Fibroblast of mammary gland (primary cell): ENCODE data around the gene DIABLO.
"Not testable (repeated sequence)": the region's sequence is repeated elsewhere in the genome, so short reads cannot be mapped to it uniquely, and the experiment has no call there.

ENCODE experiments used
- DNase-seq: peaks from one replicate; pipeline ENCODE4 v3.0.0-alpha.2; 2010; ENCODE audit warnings: low read depth
- H3K4me3 ChIP-seq: 2 replicates; pipeline ENCODE4 v1.5.1; 2011; ENCODE audit warnings: low read depth, mild to moderate bottlenecking, low read length, moderate library complexity; ENCODE audit not compliant: control insufficient read depth
- TF ChIP-seq, protein P1 (sequence below): conservative IDR thresholded peaks from 2 replicates; pipeline ENCODE4 v1.5.1; 2011; ENCODE audit warnings: low read depth, low read length, inconsistent platforms; ENCODE audit not compliant: control insufficient read depth, insufficient read depth

The DIABLO gene

DNA sequence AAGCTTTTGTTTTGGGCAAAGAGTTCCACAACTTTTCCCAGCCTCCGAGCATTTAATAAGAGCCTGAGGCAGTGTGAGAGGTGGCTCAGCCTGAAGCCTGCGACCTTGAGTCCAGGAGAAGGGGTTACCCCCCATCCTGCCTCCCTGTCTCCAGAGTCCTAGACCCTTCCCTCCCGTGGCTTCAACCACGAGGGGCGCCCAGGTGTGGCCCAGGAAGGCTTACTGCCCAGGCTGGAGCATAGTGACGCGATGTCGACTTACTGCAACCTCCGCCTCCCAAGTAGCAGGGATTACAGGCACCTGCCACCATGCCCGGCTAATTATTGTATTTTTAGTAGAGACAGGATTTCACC, 42.3 kb downstream of the DIABLO start:
- peak overlapping the region; percentile 37 for H3K4me3 ChIP-seq

DNA sequence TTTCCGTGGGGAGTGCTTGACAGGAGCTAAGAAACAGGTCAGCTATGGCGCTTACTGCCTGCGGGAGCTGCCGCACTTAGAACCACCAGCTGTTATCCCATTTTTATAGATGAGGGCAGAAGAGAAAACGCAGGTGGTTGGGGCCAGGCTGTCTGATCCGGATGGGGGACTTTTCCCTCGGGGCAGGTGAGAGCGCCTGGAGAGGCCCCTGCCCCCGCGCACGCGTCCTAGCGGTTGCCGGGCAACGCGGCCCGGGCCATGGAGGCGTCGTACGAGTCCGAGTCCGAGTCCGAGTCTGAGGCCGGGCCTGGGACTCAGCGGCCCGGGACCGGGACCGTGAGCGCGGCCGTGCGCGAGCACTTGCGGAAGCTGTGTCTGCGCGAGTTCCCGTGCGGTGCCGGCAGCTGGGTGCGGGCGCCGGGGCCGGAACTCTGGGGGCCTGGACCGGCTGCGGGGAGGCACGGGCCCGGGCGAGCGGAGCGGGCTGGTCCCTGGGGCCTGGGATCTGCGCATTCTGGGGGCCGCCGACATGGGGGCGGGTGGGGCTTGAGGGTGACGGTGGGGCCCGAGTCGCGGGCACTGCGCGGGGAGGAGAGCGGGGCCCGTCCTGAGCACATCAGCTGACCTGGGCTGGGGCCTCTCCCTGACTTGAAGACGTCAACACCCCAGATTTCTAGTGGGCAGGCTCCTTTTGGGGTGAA, 42.8 kb downstream of the DIABLO start, which contains the start of gene LRRC43:
Gene LRRC43, plus strand, starts transcription at position 237 of the 701 bp plus-strand sequence. Its CDS starts 22 bp downstream, at position 259.
- peak within 1 kb of the TSS; percentile 37 for H3K4me3 ChIP-seq
- DNase-seq: no peak
- TF ChIP-seq, protein P1, sequence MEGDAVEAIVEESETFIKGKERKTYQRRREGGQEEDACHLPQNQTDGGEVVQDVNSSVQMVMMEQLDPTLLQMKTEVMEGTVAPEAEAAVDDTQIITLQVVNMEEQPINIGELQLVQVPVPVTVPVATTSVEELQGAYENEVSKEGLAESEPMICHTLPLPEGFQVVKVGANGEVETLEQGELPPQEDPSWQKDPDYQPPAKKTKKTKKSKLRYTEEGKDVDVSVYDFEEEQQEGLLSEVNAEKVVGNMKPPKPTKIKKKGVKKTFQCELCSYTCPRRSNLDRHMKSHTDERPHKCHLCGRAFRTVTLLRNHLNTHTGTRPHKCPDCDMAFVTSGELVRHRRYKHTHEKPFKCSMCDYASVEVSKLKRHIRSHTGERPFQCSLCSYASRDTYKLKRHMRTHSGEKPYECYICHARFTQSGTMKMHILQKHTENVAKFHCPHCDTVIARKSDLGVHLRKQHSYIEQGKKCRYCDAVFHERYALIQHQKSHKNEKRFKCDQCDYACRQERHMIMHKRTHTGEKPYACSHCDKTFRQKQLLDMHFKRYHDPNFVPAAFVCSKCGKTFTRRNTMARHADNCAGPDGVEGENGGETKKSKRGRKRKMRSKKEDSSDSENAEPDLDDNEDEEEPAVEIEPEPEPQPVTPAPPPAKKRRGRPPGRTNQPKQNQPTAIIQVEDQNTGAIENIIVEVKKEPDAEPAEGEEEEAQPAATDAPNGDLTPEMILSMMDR: no peak

More for the DNA sequence above, 42.3 kb downstream of the DIABLO start:
- DNase-seq: no peak
- TF ChIP-seq, protein P1: no peak

DNA sequence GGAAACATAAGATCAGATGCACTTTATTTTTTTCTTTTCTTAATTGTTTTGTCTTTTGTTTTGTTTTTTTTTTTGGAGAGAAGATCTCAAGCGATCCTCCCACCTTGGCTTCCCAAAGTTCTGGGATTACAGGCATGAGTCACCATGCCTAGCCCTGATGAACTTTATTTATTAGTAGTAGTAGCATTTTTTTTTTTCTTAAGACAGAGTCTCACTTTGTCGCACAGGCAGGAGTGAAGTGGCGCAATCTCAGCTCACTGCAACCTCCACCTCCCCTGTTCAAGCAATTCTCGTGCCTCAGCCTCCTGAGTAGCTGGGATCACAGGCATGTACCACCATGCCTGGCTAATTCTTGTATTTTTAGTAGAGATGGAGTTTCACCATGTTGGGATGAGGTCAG, 49.4 kb downstream of the DIABLO start:
- not testable (repeated sequence) for H3K4me3 ChIP-seq
- DNase-seq: peak; percentile 33

DNA sequence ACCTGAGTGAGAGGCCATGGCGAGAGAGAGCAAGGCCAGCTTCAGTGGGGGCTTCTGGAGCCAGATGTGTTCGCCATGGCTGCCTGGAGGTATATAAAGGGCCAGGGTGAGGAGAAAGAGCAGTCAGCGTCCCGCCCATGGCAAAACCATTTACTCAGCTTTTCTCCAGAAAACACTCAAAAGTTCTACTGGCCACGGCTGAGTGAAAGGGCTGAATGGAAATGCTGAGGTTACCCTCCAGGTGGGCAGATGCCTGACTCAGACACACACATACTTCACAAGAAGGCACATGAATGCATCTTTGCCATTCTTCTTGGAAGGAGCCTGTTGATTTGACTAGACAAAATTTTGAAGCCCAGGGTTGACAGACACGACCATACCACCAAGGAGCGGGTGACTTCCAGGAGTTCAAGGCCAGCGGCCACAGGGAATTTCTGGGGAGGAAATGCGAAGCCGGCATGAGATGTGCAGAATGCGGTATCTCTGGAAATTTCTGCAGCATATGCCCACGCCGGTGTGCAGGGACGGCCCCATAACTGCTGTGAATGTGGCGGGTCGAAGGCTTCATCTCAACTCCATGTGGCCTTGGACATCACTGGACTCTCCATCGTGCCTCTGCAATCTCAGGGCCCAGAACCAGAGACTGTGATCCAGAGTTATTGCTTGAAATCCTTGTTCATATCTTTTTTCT, 51.6 kb downstream of the DIABLO start, which contains the start of gene IL31:
Gene IL31, minus strand, starts transcription at position 67 of the 691 bp plus-strand sequence. Its CDS starts 49 bp downstream, at position 18.
- no peak for DNase-seq
- TF ChIP-seq, protein P1: no peak
- no peak within 1 kb of the TSS for H3K4me3 ChIP-seq

DNA sequence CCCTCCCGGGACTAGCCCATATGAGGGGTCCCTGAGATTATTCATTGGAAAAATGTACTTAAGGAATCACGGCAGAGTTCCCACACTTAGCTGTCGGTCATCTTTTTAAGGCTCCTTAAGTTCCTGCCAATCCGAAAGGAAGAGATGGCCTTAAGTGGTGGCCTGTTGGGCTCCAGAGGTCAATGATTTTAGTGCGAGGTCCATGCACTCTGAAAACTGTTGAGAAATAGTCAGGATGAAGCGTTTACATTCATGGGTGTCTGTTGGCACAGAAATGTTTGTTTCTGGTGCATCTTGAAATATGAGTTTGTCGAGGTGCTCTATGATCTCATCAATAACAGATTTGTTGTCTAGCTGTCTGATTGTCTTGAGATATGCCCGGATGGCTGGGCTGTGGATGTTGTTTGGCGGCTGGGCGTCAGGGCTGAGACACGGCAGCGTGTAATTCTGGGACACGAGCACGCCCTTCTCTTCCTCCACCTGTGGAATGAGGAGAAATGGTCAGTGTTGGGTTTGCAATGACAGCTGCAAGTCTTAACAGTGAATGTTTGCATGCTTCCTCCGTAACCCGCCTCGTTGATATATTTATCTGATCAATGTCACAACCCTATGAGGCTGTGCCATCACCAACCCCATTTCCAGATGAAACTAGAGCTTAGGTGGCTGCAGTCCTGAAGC, 53.5 kb downstream of the DIABLO start:
- DNase-seq: no peak
- TF ChIP-seq, protein P1: no peak
- H3K4me3 ChIP-seq: no peak overlapping the region

DNA sequence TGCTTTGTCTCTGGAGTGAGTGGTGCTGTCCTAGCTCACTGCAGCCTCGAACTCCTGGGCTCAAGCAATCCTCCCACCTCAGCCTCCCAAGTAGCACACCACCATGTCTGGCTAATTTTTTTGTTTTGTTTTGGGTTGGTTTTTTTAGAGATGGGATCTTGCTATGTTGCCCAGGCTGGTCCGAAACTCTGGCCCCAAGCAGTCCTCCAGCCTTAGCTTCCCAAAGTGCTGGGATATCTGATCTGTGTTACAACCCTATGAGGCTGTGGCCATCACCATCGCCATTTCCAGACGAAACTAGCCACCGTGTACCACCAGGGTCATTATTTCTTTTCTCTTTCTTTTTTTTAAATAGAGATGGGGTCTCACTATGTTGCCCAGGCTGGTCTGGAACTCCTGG, 54.5 kb downstream of the DIABLO start:
- DNase-seq: no peak
- TF ChIP-seq, protein P1: no peak
- no peak overlapping the region for H3K4me3 ChIP-seq

DNA sequence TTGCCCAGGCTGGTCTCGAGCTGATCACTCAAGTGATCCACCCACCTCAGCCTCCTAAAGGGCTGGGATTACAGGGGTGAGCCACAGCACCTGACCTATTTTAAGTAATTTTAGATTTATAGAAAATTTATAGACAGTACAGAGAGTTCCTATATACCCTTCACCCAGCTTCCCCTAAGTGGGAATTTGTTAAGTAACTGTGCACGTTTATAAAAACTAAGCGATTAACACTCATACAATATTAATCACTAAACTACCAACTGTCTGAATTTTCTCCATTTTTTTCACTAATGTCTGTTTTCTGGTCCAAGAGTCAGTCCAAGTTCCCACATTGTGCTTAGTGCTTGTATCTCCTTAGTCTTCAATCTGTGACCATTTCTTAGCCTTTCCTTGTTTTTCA, 57.4 kb downstream of the DIABLO start:
- no peak overlapping the region for H3K4me3 ChIP-seq
- TF ChIP-seq, protein P1: no peak
- no peak for DNase-seq
